Endodermal cell (in vitro differentiated cells): Measurements from ENCODE around the gene ADGRG7. TPM values are rescaled to one million over a fixed set of nuclear protein-coding genes. Genes with fewer than 3 reads are reported as not detected.

Source experiments
- DNase-seq: peaks from one replicate; pipeline ENCODE4 v3.0.0-alpha.2; 2017
- H3K27ac ChIP-seq: 2 replicates; pipeline ENCODE4 v1.5.1; 2013; ENCODE audit warnings: mild to moderate bottlenecking, low read depth, low read length, moderate library complexity
- H3K27me3 ChIP-seq: 2 replicates; pipeline ENCODE4 v1.6.1; 2013; ENCODE audit warnings: mild to moderate bottlenecking, low read length, moderate library complexity; ENCODE audit not compliant: insufficient read depth, control insufficient read depth, poor library complexity, severe bottlenecking
- H3K36me3 ChIP-seq: 2 replicates; pipeline ENCODE4 v1.7.0; 2013; ENCODE audit warnings: mild to moderate bottlenecking, low read length, moderate library complexity; ENCODE audit not compliant: control insufficient read depth, insufficient read depth
- H3K4me1 ChIP-seq: one replicate; pipeline ENCODE4 v1.7.0; 2013; ENCODE audit warnings: low read length; ENCODE audit not compliant: control insufficient read depth, insufficient read depth
- H3K4me3 ChIP-seq: 2 replicates; pipeline ENCODE4 v1.5.1; 2013; ENCODE audit warnings: mild to moderate bottlenecking, low read length, moderate library complexity
- H3K9ac ChIP-seq: 2 replicates; pipeline ENCODE4 v1.6.1; 2013; ENCODE audit warnings: mild to moderate bottlenecking, low read length, moderate library complexity; ENCODE audit not compliant: poor library complexity, severe bottlenecking; ENCODE audit errors: extremely low read depth
- H3K9me3 ChIP-seq: 2 replicates; pipeline ENCODE4 v1.6.1; 2013; ENCODE audit warnings: mild to moderate bottlenecking, low read length, moderate library complexity; ENCODE audit not compliant: control insufficient read depth
- H3K27ac Mint-ChIP-seq: 2 replicates; pipeline ENCODE4 v1.8.0; 2020; ENCODE audit warnings: mixed read lengths
- H3K27me3 Mint-ChIP-seq: 2 replicates; pipeline ENCODE4 v1.8.0; 2021; ENCODE audit warnings: mild to moderate bottlenecking, mixed read lengths; ENCODE audit not compliant: insufficient read depth
- H3K36me3 Mint-ChIP-seq: 2 replicates; pipeline ENCODE4 v1.8.0; 2020; ENCODE audit warnings: low read depth, mixed read lengths
- H3K4me1 Mint-ChIP-seq: 2 replicates; pipeline ENCODE4 v1.8.0; 2020; ENCODE audit warnings: mixed read lengths
- H3K4me3 Mint-ChIP-seq: 2 replicates; pipeline ENCODE4 v1.8.0; 2020; ENCODE audit warnings: mild to moderate bottlenecking, moderate library complexity, mixed read lengths
- H3K9me3 Mint-ChIP-seq: 2 replicates; pipeline ENCODE4 v1.8.0; 2020; ENCODE audit warnings: mild to moderate bottlenecking, mixed read lengths
- CTCF ChIP-seq: fragments of 200-600 bp; sonication (generic); conservative IDR thresholded peaks from 2 replicates; pipeline ENCODE4 v1.5.0; 2021; ENCODE audit warnings: antibody characterized with exemption, mild to moderate bottlenecking
- WGBS, 2 experiments: methylation state at CpG; one replicate each; pipeline versions ENCODE4 v1.1.5 to v1.1.7; 2013; ENCODE audit warnings: missing lambda C conversion rate in 2 of 2, mixed read lengths in 1 of 2; ENCODE audit not compliant: insufficient coverage in 1 of 2, insufficient read length in 1 of 2; 5-methylcytosine and 5-hydroxymethylcytosine counted together
- total RNA-seq, 2 donors: library from RNA; stranded (reverse); fragmentation: NEBNext Ultra II Directional in 1 of 2; extraction: Animal tissue kit (Norgen Biotek cat#: 25700) in 1 of 2; gene quantifications; 2 replicates in 1 of 2; 3 replicates in 1 of 2; pipeline ENCODE4 v1.2.1, GENCODE V29; 2021

The ADGRG7 gene
- total RNA-seq, 2 donors from 2014 or later, result 0.70 to 2.1 TPM

DNA sequence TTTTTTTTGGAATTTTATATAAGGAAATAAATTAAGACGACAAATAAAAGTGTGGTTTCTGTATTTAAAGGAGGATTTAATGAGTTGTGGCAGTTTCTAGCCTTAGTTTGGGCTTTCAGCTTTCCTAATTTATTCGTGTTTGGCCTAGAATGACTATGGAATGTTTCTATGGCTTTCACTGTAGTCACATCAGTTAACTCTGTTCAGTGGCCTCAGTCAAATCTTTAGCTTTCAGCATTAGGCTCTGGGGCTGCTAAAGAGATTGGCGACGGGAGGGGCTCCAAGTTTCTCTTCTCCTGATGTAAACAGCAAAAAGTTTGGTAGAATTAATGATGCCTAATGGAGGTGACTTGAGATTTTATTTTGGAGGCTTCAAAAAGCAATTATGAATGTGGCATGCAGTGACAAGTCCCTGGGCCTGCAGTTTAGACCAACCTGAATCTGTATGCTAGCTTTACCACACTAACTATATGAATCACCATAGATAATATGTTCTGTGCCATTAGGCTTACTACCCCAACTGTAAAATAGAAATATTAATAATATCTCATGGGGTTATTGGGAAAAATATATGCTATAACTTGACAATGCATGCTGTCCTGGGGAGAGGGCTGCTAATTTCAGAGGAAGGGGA lies 47.1 kb upstream of the ADGRG7 start:
- no peak overlapping the region for H3K9ac ChIP-seq
- Mint-ChIP-seq H3K27me3 (no peaks in the 10 kb centered on the region), H3K36me3 (no peaks in the 10 kb centered on the region), H3K9me3 (no peaks in the 10 kb centered on the region), H3K4me1 (peaks cover 16% of the 10 kb centered on the region), H3K27ac (no peak overlapping the region), H3K4me3 (no peak overlapping the region)
- no peaks in the 10 kb centered on the region for H3K36me3 ChIP-seq
- no peak for DNase-seq
- no peaks in the 10 kb centered on the region for H3K27me3 ChIP-seq
- no peak overlapping the region for H3K4me3 ChIP-seq
- H3K27ac ChIP-seq, result no peak overlapping the region
- 80 to 85% methylated on average over 2 to 4 of the region's 4 CpGs for WGBS, 2 experiments
- H3K9me3 ChIP-seq, result no peaks in the 10 kb centered on the region
- peaks cover 8% of the 10 kb centered on the region for H3K4me1 ChIP-seq
- TF ChIP-seq CTCF, result no peak

- Mint-ChIP-seq H3K27me3 (no peaks in the 10 kb centered on the region), H3K9me3 (no peaks in the 10 kb centered on the region), H3K36me3 (no peaks in the 10 kb centered on the region), H3K4me3 (no peak overlapping the region), H3K4me1 (peaks cover 16% of the 10 kb centered on the region), H3K27ac (no peak overlapping the region)
- Histone ChIP-seq H3K27me3 (no peaks in the 10 kb centered on the region), H3K27ac (no peak overlapping the region), H3K9me3 (no peaks in the 10 kb centered on the region), H3K36me3 (no peaks in the 10 kb centered on the region), H3K4me3 (no peak overlapping the region), H3K4me1 (peaks cover 8% of the 10 kb centered on the region), H3K9ac (no peak overlapping the region)
- DNase-seq, result no peak
- TF ChIP-seq CTCF, result no peak
- WGBS, 2 experiments, result 83% methylated on average over 1 of the region's 1 CpG; no CpG with 5 or more reads in 1 of the 2 experiments
Measured at GRCh38 chr3:100563228-100563627, 46.2 kb upstream of the ADGRG7 start.

- no peak overlapping the region for H3K9ac ChIP-seq
- H3K36me3 ChIP-seq, result no peaks in the 10 kb centered on the region
- H3K27me3 Mint-ChIP-seq, result no peaks in the 10 kb centered on the region
- no peaks in the 10 kb centered on the region for H3K27me3 ChIP-seq
- no peak overlapping the region for H3K4me3 Mint-ChIP-seq
- no peak for DNase-seq
- H3K4me1 Mint-ChIP-seq, result peaks cover 16% of the 10 kb centered on the region
- WGBS, 2 experiments, result 98% methylated on average over 2 of the region's 2 CpGs; no CpG with 5 or more reads in 1 of the 2 experiments
- no peak overlapping the region for H3K27ac ChIP-seq
- peaks cover 8% of the 10 kb centered on the region for H3K4me1 ChIP-seq
- no peak overlapping the region for H3K27ac Mint-ChIP-seq
- H3K4me3 ChIP-seq, result no peak overlapping the region
- TF ChIP-seq CTCF, result no peak
- no peaks in the 10 kb centered on the region for H3K9me3 ChIP-seq
- H3K9me3 Mint-ChIP-seq, result no peaks in the 10 kb centered on the region
- no peaks in the 10 kb centered on the region for H3K36me3 Mint-ChIP-seq
Measured at GRCh38 chr3:100563652-100564211, 45.7 kb upstream of the ADGRG7 start.
